Endothelial cell of umbilical vein (primary cell): ENCODE measurements around the gene AUTS2. TPM values are rescaled to one million over a fixed set of nuclear protein-coding genes. Genes with fewer than 3 reads are reported as not detected.

Source experiments
- BruUV-seq: library from RNA; stranded (reverse); fragments of 400-500 nt; replicated peaks from 2 replicates; lab custom pipeline; 2021; lab: Mats Ljungman, UMichigan
- CTCF ChIA-PET: fragments of 300-600, 350-600 bp; sonication (Branson Sonifier 250); formaldehyde crosslinking; loops from one replicate; lab custom pipeline; 2021; ENCODE audit warnings: antibody characterized with exemption, inconsistent platforms; lab: Charles Lee
- POLR2A ChIA-PET: fragments of 300-600, 350-600 bp; sonication (Branson Sonifier 250); formaldehyde crosslinking; loops from one replicate; lab custom pipeline; 2021; ENCODE audit warnings: antibody characterized with exemption, inconsistent platforms; lab: Charles Lee
- DNase-seq: peaks from one replicate; pipeline ENCODE4 v3.0.0-alpha.2; 2011; ENCODE audit warnings: low read depth, low spot score
- FAIRE-seq: peaks from 2 replicates; lab custom pipeline; 2011; peaks lifted over from hg19 to GRCh38; lab: Jason Lieb, UNC
- H2AFZ ChIP-seq: 2 replicates; pipeline ENCODE4 v1.6.0; 2012; ENCODE audit warnings: low read depth, low read length, control low read depth, inconsistent platforms
- H3K27ac ChIP-seq: 2 replicates; pipeline ENCODE4 v1.5.1; 2011; ENCODE audit warnings: low read depth, mild to moderate bottlenecking, control low read depth, low read length, moderate library complexity; ENCODE audit not compliant: insufficient read depth
- H3K27me3 ChIP-seq, 2 experiments: 2 replicates each; pipeline versions ENCODE4 v1.6.0 to v1.6.1; 2011; ENCODE audit warnings: low read length in 2 of 2, mixed read lengths in 1 of 2; ENCODE audit not compliant: control insufficient read depth in 2 of 2, insufficient read depth in 2 of 2
- H3K36me3 ChIP-seq, 2 experiments: 2 replicates in 1 of 2; 3 replicates in 1 of 2; pipeline ENCODE4 v1.5.1; 2011; ENCODE audit warnings: low read length in 2 of 2, mild to moderate bottlenecking in 1 of 2, moderate library complexity in 1 of 2; ENCODE audit not compliant: control insufficient read depth in 2 of 2, insufficient read depth in 2 of 2; ENCODE audit errors: extremely low read depth in 1 of 2
- H3K4me1 ChIP-seq: 3 replicates; pipeline ENCODE4 v1.5.1; 2011; ENCODE audit warnings: mild to moderate bottlenecking, low read length; ENCODE audit not compliant: control insufficient read depth, insufficient read depth; ENCODE audit errors: extremely low read depth
- H3K4me2 ChIP-seq: 2 replicates; pipeline ENCODE4 v1.6.1; 2011; ENCODE audit warnings: low read length, control low read depth, mixed read lengths; ENCODE audit not compliant: insufficient read depth
- H3K4me3 ChIP-seq, 3 experiments: fragments of 200-600 bp in 1 of 3; sonication (generic), shearing (Covaris generic) in 1 of 3; replicated peaks in 1 of 3; 2 replicates each; pipeline ENCODE4 v1.5.1; 2011 to 2016; ENCODE audit warnings: control low read depth in 3 of 3, low read length in 3 of 3, mild to moderate bottlenecking in 2 of 3, inconsistent platforms in 1 of 3, low read depth in 1 of 3, moderate library complexity in 1 of 3; ENCODE audit not compliant: insufficient read depth in 1 of 3
- H3K79me2 ChIP-seq: 2 replicates; pipeline ENCODE4 v1.6.0; 2012; ENCODE audit warnings: low read length, inconsistent platforms; ENCODE audit not compliant: control insufficient read depth, insufficient read depth
- H3K9ac ChIP-seq: replicated peaks from 2 replicates; pipeline ENCODE3; 2011; ENCODE audit warnings: low read length, control low read depth; ENCODE audit not compliant: insufficient read depth; ENCODE audit errors: extremely low read depth
- H3K9me1 ChIP-seq: replicated peaks from 3 replicates; pipeline ENCODE4 v1.6.0; 2011; ENCODE audit warnings: mild to moderate bottlenecking, low read length; ENCODE audit not compliant: control insufficient read depth, insufficient read depth; ENCODE audit errors: extremely low read depth
- H3K9me3 ChIP-seq: replicated peaks from 2 replicates; pipeline ENCODE4 v1.5.1; 2012; ENCODE audit warnings: low read length, inconsistent platforms; ENCODE audit not compliant: control insufficient read depth, insufficient read depth
- H4K20me1 ChIP-seq: replicated peaks from 2 replicates; pipeline ENCODE3; 2011; ENCODE audit warnings: mild to moderate bottlenecking, low read length; ENCODE audit not compliant: control insufficient read depth, insufficient read depth; ENCODE audit errors: extremely low read depth
- EZH2 ChIP-seq: IDR thresholded peaks from 2 replicates; pipeline ENCODE4 v1.6.1; 2012; ENCODE audit warnings: borderline replicate concordance, low read depth, mild to moderate bottlenecking, moderate library complexity, low read length, inconsistent platforms; ENCODE audit not compliant: severe bottlenecking
- FOS ChIP-seq: IDR thresholded peaks from 2 replicates; pipeline ENCODE4 v1.6.1; 2011; ENCODE audit warnings: mild to moderate bottlenecking, low read length, moderate library complexity, borderline replicate concordance; ENCODE audit not compliant: insufficient read depth
- GATA2 ChIP-seq: IDR thresholded peaks from 2 replicates; pipeline ENCODE4 v1.7.0; 2011; ENCODE audit warnings: low read depth, mild to moderate bottlenecking, moderate library complexity, mixed read lengths, low read length; ENCODE audit not compliant: insufficient read length, insufficient read depth
- JUN ChIP-seq: IDR thresholded peaks from 2 replicates; pipeline ENCODE4 v1.6.1; 2011; ENCODE audit warnings: borderline replicate concordance, low read depth; ENCODE audit not compliant: insufficient read length, insufficient read depth
- MYC ChIP-seq: IDR thresholded peaks from one replicate; pipeline ENCODE4 v1.6.1; 2011; ENCODE audit warnings: mild to moderate bottlenecking, low read depth, low read length
- POLR2A ChIP-seq: IDR thresholded peaks from 2 replicates; pipeline ENCODE4 v1.6.1; 2012; ENCODE audit warnings: low read depth, mild to moderate bottlenecking, control low read depth, low read length
- POLR2AphosphoS5 ChIP-seq: IDR thresholded peaks from 2 replicates; pipeline ENCODE4 v1.6.1; 2012; ENCODE audit warnings: low read depth, mild to moderate bottlenecking, control low read depth, low read length, moderate library complexity; ENCODE audit not compliant: insufficient read depth
- dilution Hi-C: fragments of 300-500 bp; cut with MboI; formaldehyde crosslinking; loops from one replicate; pipeline ENCODE4 v1.15.0; 2019; ENCODE audit warnings: low sequenced_read_pairs; ENCODE audit not compliant: extremely low pct_ligation_motif_present
- intact Hi-C: fragments of 100-400 bp; cut with micrococcal nuclease; formaldehyde crosslinking; loops from one replicate; pipeline ENCODE4 v1.10.0; 2022
- polyA plus RNA-seq, 4 experiments: library from polyadenylated mRNA; depleted of rRNA in 3 of 4; stranded (reverse) in 3 of 4; unstranded in 1 of 4; fragments of >200 nt; gene quantifications; 2 replicates each; pipeline versions ENCODE4 v1.2.1 to v1.2.3, GENCODE V29; 2011 to 2012; ENCODE audit warnings: missing spikeins in 1 of 4
- total RNA-seq: library from RNA; stranded (reverse); gene quantifications from 2 replicates; pipeline ENCODE4 v1.2.3, GENCODE V29; 2021
- TF ChIP-seq, protein P1 (sequence below), 2 donors: IDR thresholded peaks; 1 replicate in 1 of 2; 2 replicates in 1 of 2; pipeline ENCODE4 v1.5.1; 2011; ENCODE audit warnings: low read length in 2 of 2, mild to moderate bottlenecking in 2 of 2, moderate library complexity in 2 of 2, control low read depth in 1 of 2, inconsistent platforms in 1 of 2, low read depth in 1 of 2; ENCODE audit not compliant: insufficient read depth in 1 of 2; ENCODE audit errors: extremely low read depth in 1 of 2
- TF ChIP-seq, protein P2 (sequence below): IDR thresholded peaks from 2 replicates; pipeline ENCODE4 v1.6.1; 2011; ENCODE audit not compliant: insufficient read depth, insufficient read length

The AUTS2 gene
- total and polyA plus RNA-seq, 2 donors (not counting 3 experiments of a cell fraction or from before 2014, with no cell fraction given): 0.59 to 8.0 TPM

DNA sequence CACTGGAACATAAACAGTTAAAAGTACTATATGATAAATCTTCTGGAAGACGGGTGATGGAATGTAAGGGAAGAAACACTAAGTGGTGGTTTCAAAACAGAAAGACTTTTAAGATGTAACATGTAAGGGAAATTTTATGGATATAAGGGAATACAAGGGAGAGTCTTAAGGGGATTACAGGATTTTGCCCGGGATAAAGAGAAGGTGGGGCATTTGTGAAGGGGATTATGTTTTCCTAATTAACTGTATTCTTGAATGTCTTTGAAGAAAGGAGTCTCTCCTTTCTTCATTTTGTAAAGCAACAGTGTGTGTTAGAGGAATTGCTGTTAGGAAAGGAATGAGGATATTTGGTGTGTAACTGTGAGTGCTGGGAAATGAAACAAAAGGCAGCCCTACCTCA is 745.2 kb downstream of the AUTS2 start:
- dilution Hi-C loops (no loop called here), intact Hi-C loops (no loop called here)
- H3K4me3 ChIP-seq: no peak overlapping the region
- no peak overlapping the region for H3K9ac ChIP-seq
- H3K4me1 ChIP-seq: no peaks in the 10 kb centered on the region
- no peaks in the 10 kb centered on the region for H3K9me1 ChIP-seq
- H3K27ac ChIP-seq: no peak overlapping the region
- no peaks in the 10 kb centered on the region for H3K36me3 ChIP-seq
- H2AFZ ChIP-seq: no peak overlapping the region
- FAIRE-seq (no peak), DNase-seq (no peak)
- TF ChIP-seq FOS (no peak), EZH2 (no peak), POLR2AphosphoS5 (no peak), POLR2A (no peak), JUN (no peak), GATA2 (no peak), MYC (no peak)
- TF ChIP-seq, protein P1, sequence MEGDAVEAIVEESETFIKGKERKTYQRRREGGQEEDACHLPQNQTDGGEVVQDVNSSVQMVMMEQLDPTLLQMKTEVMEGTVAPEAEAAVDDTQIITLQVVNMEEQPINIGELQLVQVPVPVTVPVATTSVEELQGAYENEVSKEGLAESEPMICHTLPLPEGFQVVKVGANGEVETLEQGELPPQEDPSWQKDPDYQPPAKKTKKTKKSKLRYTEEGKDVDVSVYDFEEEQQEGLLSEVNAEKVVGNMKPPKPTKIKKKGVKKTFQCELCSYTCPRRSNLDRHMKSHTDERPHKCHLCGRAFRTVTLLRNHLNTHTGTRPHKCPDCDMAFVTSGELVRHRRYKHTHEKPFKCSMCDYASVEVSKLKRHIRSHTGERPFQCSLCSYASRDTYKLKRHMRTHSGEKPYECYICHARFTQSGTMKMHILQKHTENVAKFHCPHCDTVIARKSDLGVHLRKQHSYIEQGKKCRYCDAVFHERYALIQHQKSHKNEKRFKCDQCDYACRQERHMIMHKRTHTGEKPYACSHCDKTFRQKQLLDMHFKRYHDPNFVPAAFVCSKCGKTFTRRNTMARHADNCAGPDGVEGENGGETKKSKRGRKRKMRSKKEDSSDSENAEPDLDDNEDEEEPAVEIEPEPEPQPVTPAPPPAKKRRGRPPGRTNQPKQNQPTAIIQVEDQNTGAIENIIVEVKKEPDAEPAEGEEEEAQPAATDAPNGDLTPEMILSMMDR (IDR thresholded peaks at IDR 0.05; ENCODE audit: extremely low read depth in 1 of 2, insufficient read depth in 1 of 2, low read depth in 1 of 2, low read length in 2 of 2): no peak
- TF ChIP-seq, protein P2, sequence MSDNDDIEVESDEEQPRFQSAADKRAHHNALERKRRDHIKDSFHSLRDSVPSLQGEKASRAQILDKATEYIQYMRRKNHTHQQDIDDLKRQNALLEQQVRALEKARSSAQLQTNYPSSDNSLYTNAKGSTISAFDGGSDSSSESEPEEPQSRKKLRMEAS: no peak
- ChIA-PET POLR2A (no interaction called here), CTCF (no interaction called here)
- no peaks in the 10 kb centered on the region for H3K9me3 ChIP-seq
- H3K79me2 ChIP-seq: no peaks in the 10 kb centered on the region
- H3K27me3 ChIP-seq: no peaks in the 10 kb centered on the region
- H4K20me1 ChIP-seq: no peaks in the 10 kb centered on the region
- no peak overlapping the region for H3K4me2 ChIP-seq
- BruUV-seq: no TSS peak
